ENCODE data around the gene DNAH2.

Gene DNAH2

DNA sequence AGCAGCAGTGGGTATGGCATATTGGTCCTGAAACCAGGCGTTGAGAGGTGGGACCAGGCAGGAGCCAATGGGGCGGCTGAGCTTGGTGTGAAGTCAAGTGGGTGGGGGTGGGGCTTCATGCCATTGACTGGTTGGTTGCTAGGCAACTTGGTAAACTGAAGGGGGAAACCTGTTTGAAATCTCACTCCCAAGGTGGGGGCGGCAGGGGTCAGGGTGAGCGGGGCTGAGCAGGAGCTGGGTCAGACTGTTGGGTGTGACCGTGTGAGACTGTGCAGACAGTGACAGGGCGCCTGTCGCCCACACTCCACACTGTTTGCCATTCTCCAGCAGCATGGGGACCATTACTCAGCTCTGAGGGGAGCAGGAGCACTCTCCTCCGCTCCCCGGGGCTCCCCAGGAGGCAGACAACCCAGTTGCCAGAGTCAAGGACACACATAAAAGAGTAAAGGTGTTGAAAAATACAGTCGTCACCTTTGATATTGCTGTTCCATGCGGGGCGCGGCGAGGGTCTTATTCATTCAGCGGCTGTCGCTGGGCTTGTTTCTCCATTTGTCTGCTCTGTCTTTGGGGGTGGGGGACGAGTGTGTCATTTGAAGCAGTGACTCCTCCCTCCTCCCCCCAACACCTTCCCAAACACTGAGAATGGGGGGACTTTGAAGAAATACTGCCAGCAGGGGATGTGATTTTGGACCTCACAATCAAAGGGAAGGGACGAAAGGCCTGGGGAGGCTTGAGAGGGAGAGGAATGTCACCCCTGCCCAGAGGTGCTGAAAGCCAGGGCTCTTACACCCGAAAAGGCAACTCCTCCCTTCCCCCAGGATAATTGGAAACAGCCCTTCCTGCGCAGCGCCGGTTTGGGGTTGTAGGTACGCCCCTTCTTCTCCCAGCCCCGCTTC lies 13.7 kb upstream of the DNAH2 start:
- peak in 1 of 2 experiments; percentile 43 for DNase-seq

DNA sequence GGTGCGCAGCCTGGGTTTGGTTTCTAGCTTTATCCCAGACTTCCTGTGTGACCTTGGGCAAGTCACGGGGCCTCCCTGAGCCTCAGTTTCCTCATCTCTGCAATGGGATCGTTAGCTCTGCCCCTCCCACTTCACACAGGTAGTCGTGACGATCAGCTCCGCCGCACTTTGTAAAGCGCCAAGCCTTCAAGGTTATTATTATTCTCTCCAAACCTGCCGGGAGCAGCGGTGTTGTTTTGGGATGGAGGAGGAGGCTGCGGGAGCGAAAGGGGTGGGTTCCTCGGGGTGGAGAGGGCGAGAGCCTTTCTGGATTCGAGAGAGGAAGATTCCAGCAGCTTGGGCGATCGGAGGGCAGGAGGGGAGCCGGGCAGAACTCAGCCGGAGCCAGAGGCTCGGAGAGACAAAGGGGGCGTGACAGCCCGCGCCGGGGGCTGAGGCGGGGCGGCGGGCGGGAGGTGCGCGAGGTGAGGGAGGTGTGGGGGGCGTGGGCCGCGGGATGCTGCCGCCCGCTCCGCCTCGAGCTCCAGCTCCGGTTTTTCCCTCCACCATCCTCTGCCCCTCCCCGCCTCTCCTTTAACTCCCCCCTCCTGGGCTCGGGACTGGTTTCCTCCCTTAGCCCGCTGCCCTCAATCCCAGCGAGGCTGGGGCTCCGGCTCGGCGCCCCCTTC lies 12.8 kb upstream of the DNAH2 start, which contains the start of gene EFNB3:
Gene EFNB3, plus strand, starts transcription at position 602 of the 668 bp plus-strand sequence. CDS start 397 bp downstream, outside the sequence.
- no peak for DNase-seq

DNA sequence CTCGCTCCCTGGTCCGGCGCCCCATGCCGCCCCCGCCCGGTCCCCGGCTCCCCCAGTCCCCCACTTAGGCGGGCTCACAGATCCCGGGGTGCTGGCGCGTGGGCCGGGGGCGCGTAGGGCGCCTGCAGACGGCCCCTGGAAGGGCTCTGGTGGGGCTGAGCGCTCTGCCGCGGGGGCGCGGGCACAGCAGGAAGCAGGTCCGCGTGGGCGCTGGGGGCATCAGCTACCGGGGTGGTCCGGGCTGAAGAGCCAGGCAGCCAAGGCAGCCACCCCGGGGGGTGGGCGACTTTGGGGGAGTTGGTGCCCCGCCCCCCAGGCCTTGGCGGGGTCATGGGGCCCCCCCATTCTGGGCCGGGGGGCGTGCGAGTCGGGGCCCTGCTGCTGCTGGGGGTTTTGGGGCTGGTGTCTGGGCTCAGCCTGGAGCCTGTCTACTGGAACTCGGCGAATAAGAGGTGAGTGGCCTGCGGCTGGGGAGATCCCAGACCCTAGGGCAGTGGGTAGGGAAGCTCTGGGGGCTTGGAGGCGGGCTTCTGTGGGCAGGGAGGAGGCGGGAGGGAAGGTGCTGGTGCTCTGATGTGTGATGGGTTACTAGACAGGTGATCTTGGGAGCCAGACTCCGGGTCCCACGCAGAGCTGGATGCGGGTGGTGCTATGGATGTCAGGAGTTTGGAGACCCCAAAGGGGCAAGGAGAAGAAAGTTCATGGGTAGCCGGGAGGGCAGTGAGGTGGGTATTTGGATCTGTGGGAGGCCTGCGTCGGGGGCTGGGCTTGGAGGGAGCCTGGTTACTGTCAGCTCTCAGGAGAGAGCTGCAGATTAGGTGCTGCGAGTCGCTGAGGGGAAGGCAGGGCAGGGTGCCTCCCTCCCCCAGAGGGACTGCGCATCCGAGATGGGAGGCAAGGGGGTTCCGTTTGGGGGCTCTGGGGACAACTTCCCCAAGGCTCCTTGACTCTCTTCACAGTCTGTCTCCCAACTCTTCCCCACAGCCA lies 12.0 kb upstream of the DNAH2 start:
- DNase-seq: no peak

DNA sequence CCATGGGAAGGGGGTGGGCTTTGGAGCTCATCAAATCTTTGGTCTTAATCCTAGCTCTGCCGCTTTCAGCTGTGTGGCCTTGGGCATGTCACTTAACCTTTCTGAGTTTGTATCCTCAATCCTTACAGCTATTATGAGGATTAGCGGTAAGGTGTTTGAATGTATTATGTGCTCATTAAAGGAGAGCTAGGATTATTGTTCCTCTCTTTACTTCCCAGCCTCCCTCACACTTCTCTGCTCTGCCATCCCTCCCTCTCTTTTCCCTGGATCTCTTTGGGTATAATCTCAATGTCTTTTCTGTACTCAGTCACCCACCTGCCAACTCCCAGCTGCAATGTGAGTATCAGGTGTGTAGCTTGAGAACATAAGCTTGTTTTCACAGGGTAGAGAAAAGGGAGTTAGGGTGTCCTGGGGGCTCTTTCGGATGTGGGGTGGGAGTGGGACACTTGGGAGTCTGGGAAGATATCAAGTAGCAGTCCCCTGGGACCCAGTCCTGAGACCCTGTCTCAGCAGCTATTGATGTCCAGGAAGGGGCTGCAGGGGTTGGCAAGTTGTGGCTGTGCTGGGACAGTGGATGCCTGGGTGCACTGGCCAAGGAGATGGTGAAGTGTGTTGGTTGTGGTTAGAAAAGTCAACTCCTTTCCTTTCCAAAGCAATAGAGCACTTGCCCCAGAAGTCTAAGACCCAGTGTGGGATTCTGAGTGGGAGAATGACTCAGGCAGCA lies 10.8 kb upstream of the DNAH2 start:
- no peak for DNase-seq

DNA sequence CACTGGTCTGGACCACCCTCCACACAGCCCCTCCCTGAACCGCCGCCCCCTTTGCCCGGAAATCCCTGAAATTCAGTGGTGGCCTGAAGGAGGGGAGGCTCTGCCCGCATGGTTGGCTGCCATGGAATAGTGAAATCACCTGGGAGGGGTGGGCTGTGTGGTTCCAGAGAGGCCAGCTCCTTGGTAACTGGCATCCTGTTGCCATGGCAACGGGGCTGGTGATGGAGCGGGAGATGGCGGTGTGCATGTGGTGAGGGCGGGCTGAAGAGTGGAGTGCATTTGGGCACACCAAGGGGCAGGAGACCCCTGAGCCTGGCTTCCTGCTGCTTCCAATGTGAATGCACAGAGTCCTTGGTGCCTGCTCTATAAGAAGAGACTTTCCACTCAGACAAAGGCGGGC lies 10.1 kb upstream of the DNAH2 start:
- DNase-seq: no peak

DNA sequence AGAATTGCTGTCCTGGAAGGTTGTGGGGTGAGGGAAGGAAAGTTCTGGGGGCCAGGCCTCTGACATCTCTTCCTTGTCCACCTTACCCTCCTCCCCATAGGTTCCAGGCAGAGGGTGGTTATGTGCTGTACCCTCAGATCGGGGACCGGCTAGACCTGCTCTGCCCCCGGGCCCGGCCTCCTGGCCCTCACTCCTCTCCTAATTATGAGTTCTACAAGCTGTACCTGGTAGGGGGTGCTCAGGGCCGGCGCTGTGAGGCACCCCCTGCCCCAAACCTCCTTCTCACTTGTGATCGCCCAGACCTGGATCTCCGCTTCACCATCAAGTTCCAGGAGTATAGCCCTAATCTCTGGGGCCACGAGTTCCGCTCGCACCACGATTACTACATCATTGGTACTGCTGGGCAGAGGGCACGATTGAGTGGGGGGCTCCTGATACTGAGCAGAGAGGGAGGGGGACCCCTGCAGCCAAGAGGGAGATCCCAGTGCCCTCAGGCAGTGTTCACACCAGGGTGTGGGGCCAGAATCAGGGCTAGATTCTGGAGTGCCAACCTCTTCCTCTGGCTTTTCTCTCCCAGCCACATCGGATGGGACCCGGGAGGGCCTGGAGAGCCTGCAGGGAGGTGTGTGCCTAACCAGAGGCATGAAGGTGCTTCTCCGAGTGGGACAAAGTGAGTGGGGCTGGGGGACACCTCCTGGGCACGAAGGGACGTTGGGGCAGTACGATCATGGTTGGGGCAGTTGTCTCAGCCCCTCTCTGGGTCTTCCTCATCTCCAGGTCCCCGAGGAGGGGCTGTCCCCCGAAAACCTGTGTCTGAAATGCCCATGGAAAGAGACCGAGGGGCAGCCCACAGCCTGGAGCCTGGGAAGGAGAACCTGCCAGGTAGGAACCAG lies 9.4 kb upstream of the DNAH2 start:
- no peak for DNase-seq

- DNase-seq: no peak
Measured at GRCh38 chr17:7709031-7709430, 8.5 kb upstream of the DNAH2 start.

- DNase-seq: no peak
Measured at GRCh38 chr17:7710301-7710700, 7.2 kb upstream of the DNAH2 start.

- DNase-seq: peak in 1 of 2 experiments; percentile 38
Measured at GRCh38 chr17:7711051-7711755, 6.3 kb upstream of the DNAH2 start.

DNA sequence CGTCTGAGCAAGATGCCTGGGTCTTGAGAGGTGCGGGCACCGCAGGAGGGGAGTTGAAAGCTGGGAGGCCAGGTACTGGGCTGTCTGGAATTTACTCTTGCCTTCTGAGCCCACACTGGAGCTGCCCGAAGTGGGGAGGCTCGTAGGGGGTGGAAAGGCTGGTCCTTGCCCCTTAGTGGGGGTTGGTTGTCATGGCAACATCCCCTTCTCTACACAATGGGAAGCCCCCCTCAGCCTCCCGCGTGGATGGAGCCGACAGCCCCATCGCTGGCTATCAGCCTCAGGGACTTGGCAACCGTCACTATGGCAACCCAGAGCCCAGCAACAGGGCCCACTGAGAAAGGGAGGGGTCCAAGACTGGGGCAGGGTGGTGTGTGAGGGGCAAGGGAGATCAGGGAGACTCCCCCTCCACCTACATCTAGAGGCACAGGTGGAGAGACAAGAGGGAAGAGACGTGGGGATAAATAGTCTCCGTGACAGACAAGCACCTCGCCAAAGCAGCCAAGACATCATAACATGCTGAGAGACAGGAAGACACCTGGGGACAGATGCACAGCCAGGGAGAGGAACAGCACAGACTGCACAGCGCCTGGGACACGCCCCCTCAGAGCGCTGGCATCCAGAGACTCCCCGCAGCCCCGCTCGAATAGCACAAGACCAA lies 5.3 kb upstream of the DNAH2 start:
- no peak for DNase-seq

DNA sequence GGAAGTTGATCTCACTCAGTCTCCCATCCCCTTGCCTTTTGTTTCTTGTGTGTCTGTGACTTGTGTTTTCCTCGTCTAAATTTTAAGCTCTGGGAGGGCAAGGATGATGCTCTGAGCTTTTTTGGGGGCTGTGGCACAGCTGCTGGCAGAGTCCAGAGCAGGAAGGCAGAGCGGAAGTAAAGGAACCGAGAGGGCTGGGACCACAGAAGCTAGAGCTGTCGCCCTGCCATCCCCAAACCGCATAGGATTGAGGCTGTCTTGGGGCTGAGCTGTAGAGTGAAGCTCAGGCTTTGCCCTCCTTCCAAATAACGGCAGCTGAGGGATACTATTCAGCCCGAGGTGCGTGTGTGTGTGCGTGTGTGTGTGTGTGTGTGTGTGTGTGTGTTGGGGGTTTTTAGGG lies 3.8 kb upstream of the DNAH2 start:
- DNase-seq: no peak

DNA sequence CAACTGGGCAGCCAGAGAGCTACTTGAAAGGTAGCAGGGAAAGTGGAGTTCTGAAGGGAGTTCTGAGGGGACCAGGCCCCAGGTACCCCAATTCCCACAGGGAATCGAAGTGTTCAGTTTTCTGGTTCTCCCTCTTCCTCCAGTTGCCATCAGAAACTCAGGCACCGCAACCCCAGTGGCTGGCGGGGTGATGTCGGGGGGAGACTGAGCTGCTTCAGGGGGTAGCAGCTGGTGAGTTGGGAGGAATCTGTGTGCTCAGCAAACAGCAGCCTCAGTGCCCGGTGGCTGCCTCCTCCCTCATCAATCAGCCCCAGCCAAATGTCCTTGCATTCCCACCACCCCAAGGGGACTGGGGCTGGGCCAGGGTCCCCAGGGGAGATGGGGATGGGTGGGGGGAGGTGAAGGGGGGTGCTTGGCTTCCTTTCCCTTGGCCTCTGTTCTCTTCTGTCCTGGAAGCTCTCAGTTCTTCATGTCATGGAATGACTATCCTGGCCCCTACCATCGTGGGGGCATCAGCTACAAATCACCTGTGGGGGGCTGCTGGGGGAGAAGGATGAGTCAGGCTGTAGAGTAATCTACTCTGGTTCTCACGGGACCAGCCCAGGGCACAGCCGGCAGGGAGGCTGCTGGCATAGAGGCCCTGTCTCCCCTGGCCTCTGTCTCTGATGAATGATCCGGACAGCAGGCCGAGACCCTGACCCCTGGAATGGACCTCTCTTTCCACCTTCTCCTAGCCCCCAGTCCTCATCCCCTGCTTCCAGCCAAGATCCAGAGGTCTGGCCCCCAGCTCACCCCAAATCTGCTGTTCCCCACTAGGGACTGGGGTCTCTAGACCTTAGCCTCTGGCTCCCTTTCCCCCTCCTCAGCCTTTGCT lies 2.6 kb upstream of the DNAH2 start:
- DNase-seq: no peak

DNA sequence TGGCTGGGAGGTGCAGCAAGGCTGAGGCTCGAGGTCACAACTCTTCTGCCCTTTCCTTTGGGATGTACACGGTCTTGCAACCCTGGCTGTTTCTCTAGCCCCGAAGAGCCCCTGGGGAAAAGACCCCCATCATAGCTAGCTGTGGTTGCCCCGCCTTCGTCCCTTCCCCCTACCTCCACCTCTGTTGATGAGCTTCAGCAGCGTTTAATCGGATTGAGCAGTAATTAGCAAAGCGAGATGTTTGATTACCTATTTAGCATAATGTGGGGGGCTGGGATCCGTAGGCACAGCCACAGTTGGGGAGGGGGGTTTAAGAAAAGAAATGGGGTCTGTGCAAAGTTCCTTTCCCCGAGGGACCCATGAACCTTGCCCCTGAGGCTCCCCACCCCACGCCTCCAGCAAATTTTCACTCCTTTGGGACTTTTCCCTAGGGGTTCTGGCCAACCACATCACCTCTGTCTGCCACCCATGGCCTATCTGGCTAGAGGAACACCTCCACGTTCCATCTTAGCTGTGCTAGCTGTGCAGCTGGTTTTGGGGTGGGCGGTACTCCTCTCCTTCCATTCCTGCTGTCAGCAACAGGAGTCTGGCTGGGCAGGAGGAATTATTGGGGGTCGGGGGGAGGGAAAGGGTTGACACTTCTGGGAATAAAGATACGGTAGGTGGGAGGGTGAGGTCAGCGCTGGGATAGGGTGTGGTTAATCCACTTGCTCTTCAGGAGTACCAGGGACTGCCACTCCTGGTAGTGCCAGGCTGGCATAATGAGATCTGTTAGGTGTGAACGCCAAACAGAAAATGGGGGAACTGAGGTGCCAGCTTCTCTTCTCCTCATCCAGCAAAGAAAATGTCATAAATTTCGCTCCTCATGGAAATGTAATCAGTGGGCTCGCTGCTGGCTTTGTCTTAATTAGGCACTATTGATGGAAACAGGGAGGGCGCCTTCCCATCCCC lies 1.3 kb upstream of the DNAH2 start:
- DNase-seq: no peak

DNA sequence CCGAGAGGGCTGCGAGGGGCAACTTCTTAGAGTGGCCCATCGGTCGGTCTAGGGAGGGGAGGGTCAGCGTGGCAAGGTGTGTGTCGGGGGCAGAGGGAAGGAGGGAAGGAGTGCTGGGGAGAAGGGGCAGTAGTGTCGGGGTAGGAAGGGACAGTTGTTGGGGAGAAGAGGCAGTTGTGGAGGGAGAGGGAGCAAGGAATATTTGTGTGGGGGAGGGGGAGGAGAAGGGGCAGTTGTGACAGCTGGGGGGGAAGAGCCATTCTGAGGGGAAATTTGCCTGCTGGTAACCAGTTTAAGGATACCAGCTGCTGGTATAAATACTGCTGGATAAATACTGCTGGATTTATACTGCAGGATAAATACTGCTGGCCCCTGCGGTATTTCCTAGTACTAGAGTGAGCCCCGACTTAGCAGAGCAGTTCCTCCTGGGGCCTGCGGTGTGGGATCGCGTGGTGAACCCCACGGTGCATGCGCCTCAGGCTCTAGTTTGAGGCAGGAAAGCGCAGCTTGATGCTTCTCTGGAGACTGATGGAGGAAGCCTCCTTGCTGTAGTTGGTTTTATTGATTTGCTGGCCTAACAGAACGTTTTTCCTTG lies 309 bp downstream of the DNAH2 start:
- peak in 1 of 2 experiments; percentile 35 for DNase-seq

DNA sequence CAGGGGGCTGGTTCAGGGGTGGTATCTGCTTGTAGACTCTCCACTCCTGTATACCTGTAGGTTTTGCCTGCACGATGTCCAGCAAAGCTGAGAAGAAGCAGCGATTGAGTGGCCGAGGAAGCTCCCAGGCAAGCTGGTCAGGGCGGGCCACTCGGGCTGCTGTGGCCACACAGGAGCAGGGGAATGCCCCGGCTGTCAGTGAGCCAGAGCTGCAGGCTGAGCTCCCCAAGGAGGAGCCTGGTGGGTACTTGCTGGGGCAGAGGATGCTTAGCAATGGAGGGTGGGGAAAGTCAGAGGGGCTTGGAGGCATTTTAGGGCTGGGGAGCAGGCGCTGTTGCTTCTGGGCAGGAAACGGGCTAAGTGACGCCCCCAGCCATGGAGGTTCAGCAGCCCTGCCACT lies 2.1 kb downstream of the DNAH2 start:
- DNase-seq: no peak

DNA sequence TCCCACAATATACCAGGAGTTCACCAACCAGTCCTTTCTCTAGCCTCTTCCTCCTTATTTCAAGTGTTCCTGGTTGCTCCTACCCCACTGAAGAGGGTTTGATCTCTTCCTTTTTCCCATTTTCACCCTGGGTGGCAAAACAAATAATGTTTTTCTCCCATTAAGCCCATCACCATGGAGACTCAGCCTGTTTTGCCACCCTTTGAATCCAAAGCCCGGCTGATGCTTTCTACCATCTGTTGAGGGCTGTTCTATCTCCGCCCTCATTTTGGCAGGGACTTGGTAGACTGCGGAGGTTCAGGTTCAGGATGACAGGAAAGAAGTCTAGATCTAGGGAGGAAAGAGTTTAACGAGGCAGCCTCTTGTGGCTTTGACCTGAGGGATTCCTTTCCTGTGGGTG lies 2.6 kb downstream of the DNAH2 start:
- no peak for DNase-seq

- no peak for DNase-seq
Measured at GRCh38 chr17:7721612-7722011, 4.1 kb downstream of the DNAH2 start.

Measured in activated T-cell treated with anti-CD3 and anti-CD28 coated beads, Interleukin-2, amount 50 U/mL, for 48 hours (primary cell).